HG02610 (cell line): ENCODE data around the gene HOXB7.

Source experiments
- ATAC-seq: cut with Tn5 transposase; IDR thresholded peaks from one replicate; pipeline ENCODE4 v1.9.1; 2021; ENCODE audit warnings: mild to moderate bottlenecking, moderate library complexity; ENCODE audit not compliant: unreplicated experiment

HOXB7 gene

GRCh38 chr17:48569674-48570324 lies 41.0 kb downstream of the HOXB7 start:
- no peak for ATAC-seq

DNA sequence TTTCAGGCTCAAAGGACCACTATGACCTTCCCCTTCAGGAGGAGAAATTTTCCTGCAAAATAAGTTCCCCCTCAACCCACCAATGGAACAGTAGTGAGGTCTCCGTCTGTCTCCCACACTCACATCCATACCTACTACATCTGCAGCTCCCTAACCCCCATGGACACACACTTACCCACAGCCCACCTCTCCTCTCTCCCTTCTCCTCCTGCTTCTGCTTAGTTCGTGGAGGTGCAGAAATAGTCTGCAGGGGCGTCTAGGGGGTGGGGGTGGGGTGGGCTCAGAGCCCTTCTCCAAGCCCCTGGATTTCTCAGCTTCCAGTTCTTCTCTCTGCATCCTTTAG lies 41.6 kb downstream of the HOXB7 start:
- no peak for ATAC-seq

GRCh38 chr17:48568499-48569239 lies 42.1 kb downstream of the HOXB7 start:
- ATAC-seq = no peak

DNA sequence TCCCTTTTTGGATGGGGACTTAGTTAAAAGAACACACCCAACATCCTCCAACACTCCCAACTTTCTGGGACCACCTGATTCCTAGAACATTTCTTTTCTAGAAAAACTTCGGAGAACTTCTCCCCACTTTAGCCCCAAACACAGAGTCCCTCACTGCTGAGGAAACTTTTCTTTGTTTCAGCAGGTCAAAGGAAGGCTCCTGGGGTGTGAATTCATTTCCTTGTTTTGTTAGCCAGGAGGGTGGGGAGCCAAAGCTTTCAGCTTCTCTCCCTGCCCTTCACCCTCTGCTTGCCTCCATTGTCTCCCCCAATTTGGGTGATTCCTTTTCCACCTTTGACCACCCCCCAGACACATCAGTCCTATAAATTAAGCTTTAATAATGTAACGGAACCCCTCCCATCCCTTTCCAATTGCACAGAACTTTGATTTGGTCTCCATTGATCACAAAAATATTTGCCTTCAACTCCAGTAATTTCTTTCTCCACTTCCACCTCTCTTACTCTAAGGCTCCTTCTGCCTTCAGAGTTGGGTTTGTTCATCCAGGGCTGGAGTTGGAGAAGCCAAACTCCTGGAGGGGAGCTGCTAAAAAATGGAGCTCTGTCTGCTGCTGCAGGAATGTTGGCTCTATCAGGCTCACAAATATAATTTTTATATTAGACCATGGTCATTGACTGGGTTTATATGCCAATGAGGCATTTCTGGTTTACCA lies 43.0 kb downstream of the HOXB7 start:
- no peak for ATAC-seq

- no peak for ATAC-seq
Measured at GRCh38 chr17:48567209-48567608, 43.6 kb downstream of the HOXB7 start.

DNA sequence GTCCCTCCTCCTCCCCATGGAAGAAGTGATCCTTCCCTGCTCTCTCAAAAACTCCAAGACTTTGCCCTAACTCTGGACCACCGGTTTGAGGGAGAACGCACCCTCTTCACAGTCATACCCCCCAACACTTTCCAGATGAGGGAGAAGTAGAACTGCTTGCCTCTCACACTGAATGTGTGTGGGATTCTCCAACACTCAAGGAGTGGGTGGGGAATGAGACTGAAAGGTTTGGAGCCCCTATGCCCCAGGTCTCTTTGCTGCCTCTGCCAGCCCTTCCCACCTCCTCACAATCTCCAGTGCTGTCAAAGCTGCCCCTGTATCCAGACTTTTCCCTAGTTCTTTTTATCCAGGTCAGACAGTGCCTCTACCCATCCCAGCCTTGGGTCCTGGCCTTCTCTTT lies 44.1 kb downstream of the HOXB7 start:
- ATAC-seq = no peak

DNA sequence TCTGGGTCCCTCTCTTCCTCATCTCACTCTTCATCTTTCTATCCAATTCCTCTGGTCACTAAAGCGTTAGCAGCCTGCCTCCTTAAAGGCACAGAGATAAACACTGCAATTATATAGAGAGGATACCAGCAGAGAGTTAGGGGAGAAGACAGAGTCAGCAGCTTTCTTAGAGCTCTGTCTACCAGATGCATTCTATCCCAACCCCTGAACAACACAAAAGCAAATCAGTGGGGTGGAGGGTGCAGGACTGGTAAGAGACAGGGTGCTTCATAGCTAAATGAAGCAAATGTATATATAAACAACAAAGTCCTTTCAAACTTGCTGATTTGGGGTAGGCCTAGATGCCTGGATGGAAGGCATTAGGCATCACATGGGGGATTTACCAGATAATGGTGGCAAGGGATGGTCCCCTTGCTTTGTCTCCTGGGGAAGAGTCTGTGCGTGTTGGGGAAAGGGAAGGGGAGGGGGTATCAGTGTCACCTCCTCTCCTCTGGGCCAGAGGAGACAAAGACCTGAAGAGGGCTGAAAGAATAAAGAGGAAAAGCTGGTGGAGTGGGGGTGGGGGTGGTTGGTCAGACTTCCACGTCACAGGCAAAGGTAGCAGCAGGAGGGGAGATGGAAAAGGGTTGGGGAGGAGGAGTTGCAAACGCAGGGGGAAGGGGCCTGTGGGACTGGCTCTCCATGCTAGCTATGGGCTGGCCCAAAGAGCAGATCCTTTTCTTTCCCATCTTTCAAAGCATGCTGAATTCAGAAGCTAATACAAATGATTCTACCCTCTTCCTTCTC lies 44.7 kb downstream of the HOXB7 start:
- no peak for ATAC-seq

- ATAC-seq = no peak
Measured at GRCh38 chr17:48565022-48565554, 45.7 kb downstream of the HOXB7 start.

GRCh38 chr17:48564188-48565021 lies 46.4 kb downstream of the HOXB7 start:
- no peak for ATAC-seq

- no peak for ATAC-seq
Measured at GRCh38 chr17:48563867-48564187, 47.0 kb downstream of the HOXB7 start.

GRCh38 chr17:48563385-48563838 lies 47.4 kb downstream of the HOXB7 start:
- no peak for ATAC-seq

DNA sequence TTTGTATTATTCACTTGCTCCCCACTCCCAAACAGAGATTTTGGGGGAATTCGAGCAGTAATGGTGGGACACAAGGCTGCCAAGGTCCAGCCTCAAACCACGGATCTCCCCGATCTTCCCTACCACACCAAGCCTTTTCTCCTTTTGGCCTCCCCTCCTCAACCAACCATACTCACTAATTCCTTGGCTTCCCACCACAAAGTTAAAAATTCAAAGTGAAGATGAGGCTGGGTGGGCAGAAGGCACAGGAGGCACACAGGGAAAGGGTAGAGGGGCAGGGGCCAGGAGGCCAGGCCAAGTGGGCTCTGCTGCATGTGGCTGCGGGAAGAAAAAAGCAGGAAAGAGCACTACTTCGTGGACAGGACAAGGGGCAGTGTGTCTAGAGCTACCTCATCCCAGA lies 47.9 kb downstream of the HOXB7 start:
- ATAC-seq = no peak

GRCh38 chr17:48561884-48562810 lies 48.7 kb downstream of the HOXB7 start:
- no peak for ATAC-seq

- no peak for ATAC-seq
Measured at GRCh38 chr17:48559840-48560817, 50.7 kb downstream of the HOXB7 start.

DNA sequence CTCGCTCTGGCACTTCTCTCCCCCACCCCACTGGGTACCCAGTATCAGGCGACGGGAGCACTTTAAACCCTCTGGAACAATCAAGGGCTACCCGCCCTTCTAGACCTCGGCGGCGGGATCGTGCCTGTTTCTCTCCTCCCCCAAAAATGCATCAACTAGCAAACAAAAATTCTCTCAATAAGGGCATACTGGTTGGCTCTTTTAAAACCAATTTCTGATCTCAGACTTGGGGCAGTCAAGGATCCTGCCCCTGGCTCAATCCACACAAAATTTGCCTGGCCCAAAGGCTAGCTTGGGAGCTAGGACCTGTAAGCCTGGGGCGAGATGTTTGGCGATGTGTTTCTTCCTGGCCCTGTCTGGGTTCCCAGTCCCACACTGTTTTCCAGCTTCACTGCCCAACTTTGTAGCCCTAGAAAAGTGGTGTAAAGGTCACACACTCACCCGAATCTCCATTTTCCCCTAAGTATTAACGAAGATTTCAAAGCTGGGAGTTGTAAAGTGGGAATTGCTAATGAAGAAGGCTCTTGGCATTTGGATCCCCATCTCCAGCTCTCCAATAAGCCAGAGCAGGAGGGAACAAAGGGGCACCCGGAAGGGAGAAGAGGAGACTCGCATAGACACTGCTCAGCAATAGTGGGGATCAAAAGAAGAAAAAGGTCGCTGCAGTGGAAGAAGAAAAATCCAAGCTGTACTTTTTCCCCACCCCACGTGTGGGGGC lies 51.5 kb downstream of the HOXB7 start:
- no peak for ATAC-seq

GRCh38 chr17:48558831-48559121 lies 52.0 kb downstream of the HOXB7 start:
- ATAC-seq = no peak

DNA sequence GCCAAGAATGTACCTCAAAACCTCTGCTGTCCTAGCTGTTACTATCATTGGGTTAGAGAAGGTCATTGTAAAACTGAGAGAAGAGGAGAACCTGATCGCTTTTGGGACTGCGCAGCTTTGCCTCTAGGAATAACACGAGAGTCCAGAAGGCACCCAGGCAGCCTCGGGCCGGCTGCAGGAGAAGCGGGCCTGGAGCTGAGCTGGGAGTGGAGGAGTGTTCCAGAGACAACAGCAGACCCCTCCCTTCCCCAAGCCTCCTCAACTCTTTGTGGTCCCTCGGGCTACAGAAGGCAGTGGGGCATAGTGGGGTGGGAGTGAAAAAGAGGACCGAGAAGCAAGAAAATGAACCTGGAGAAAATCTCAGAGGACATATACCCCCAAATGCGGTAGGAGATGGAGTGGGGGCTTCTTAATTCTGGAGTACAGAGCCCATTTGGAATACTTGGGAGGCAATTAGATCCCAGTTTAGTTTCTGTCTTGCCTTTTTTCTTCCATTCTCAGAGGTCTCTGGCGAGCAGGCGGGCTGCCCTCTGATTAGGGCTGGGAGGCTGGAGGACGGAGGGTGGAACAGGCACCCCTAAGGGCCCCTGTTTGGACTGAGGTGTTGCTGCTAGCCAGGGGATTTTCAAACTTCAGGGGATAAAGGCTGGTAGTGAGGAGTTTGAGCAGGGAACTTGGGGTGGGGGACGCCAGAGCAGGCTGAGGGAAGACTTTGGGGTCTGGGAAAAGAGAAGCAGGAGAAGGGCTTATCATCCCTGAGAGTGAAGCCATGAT lies 52.6 kb downstream of the HOXB7 start:
- no peak for ATAC-seq
